Activated CD8-positive, alpha-beta T cell treated with anti-CD3 and anti-CD28 coated beads, Interleukin-2, amount 10 ng/mL, durations not matched to agents 7 days and 5 days (primary cell): ENCODE data around the gene AMFR. TPM values are rescaled to one million over a fixed set of nuclear protein-coding genes. Genes with fewer than 3 reads are reported as not detected.

Experiments used
- ATAC-seq: fragments of 150-1000 bp; cut with Tn5 transposase; one replicate; pipeline ENCODE4 v1.10.0; 2021; ENCODE audit warnings: moderate library complexity
- CTCF ChIA-PET: fragments of 350-600 bp; sonication (Branson Sonifier 250); formaldehyde crosslinking; loops from one replicate; lab custom pipeline; 2021; ENCODE audit warnings: antibody characterized with exemption; lab: Charles Lee
- POLR2A ChIA-PET: fragments of 350-600 bp; sonication (Branson Sonifier 250); formaldehyde crosslinking; loops from one replicate; lab custom pipeline; 2021; ENCODE audit warnings: antibody characterized with exemption; lab: Charles Lee
- DNase-seq: peaks from one replicate; pipeline ENCODE4 v3.0.0-alpha.2; 2020
- H3K27ac Mint-ChIP-seq: one replicate; pipeline ENCODE4 v1.8.0; 2021; ENCODE audit warnings: mild to moderate bottlenecking, mixed read lengths
- H3K27me3 Mint-ChIP-seq: one replicate; pipeline ENCODE4 v1.8.0; 2021; ENCODE audit warnings: low read depth, mixed read lengths
- H3K36me3 Mint-ChIP-seq: one replicate; pipeline ENCODE4 v1.8.0; 2021; ENCODE audit warnings: low read depth, mixed read lengths
- H3K4me1 Mint-ChIP-seq: one replicate; pipeline ENCODE4 v1.8.0; 2021; ENCODE audit warnings: low read depth, mixed read lengths
- H3K4me3 Mint-ChIP-seq: one replicate; pipeline ENCODE4 v1.8.0; 2021; ENCODE audit warnings: mild to moderate bottlenecking, mixed read lengths
- H3K9me3 Mint-ChIP-seq: one replicate; pipeline ENCODE4 v1.8.0; 2022; ENCODE audit warnings: mixed read lengths; ENCODE audit not compliant: insufficient read depth
- total RNA-seq, 2 experiments: library from RNA; stranded (reverse); gene quantifications; one replicate each; pipeline ENCODE4 v1.2.3, GENCODE V29; 2021

Gene AMFR
- total RNA-seq, 2 experiments from 2014 or later: 39.0 to 47.5 TPM

GRCh38 chr16:56343661-56344517 lies 81.5 kb downstream of the AMFR start:
- Mint-ChIP-seq H3K4me3 (no peak overlapping the region), H3K9me3 (no peaks in the 10 kb centered on the region), H3K27ac (no peak overlapping the region), H3K27me3 (no peaks in the 10 kb centered on the region), H3K4me1 (no peaks in the 10 kb centered on the region), H3K36me3 (no peaks in the 10 kb centered on the region)
- POLR2A ChIA-PET: no interaction called here
- DNase-seq (no peak), ATAC-seq (no peak)
- CTCF ChIA-PET: interaction anchor here (1.1 to 1.5 kb wide), 2 partner anchors 12 kb away, joined by 3 to 4 read pairs; no protein-coding TSS in a partner anchor

- Mint-ChIP-seq H3K27ac (no peak overlapping the region), H3K4me3 (no peak overlapping the region), H3K4me1 (no peaks in the 10 kb centered on the region), H3K36me3 (no peaks in the 10 kb centered on the region), H3K27me3 (no peaks in the 10 kb centered on the region), H3K9me3 (no peaks in the 10 kb centered on the region)
- ChIA-PET CTCF (no interaction called here), POLR2A (interaction anchor here (0.6 kb wide), 2 partner anchors 15 to 1116 kb away, joined by 3 to 4 read pairs; no protein-coding TSS in a partner anchor)
- no peak for DNase-seq
- no peak for ATAC-seq
These were observed 83.5 kb downstream of the AMFR start for GRCh38 chr16:56341656-56342399.

GRCh38 chr16:56340864-56341365 lies 84.4 kb downstream of the AMFR start:
- Mint-ChIP-seq H3K27me3 (no peaks in the 10 kb centered on the region), H3K36me3 (no peaks in the 10 kb centered on the region), H3K4me1 (no peaks in the 10 kb centered on the region), H3K27ac (no peak overlapping the region), H3K4me3 (no peak overlapping the region), H3K9me3 (no peaks in the 10 kb centered on the region)
- ATAC-seq: no peak
- CTCF ChIA-PET: no interaction called here
- POLR2A ChIA-PET: no interaction called here
- DNase-seq: no peak

- no peak overlapping the region for H3K4me3 Mint-ChIP-seq
- no peaks in the 10 kb centered on the region for H3K4me1 Mint-ChIP-seq
- DNase-seq: no peak
- H3K36me3 Mint-ChIP-seq: no peaks in the 10 kb centered on the region
- H3K27ac Mint-ChIP-seq: no peak overlapping the region
- no peaks in the 10 kb centered on the region for H3K27me3 Mint-ChIP-seq
- ChIA-PET POLR2A (no interaction called here), CTCF (no interaction called here)
- no peaks in the 10 kb centered on the region for H3K9me3 Mint-ChIP-seq
- ATAC-seq: no peak
These were observed 84.9 kb downstream of the AMFR start for GRCh38 chr16:56340416-56340815.

GRCh38 chr16:56339431-56340195 lies 85.7 kb downstream of the AMFR start:
- no peaks in the 10 kb centered on the region for H3K27me3 Mint-ChIP-seq
- no peak overlapping the region for H3K4me3 Mint-ChIP-seq
- H3K9me3 Mint-ChIP-seq: no peaks in the 10 kb centered on the region
- ATAC-seq: no peak
- no peaks in the 10 kb centered on the region for H3K4me1 Mint-ChIP-seq
- H3K36me3 Mint-ChIP-seq: no peaks in the 10 kb centered on the region
- ChIA-PET CTCF (interaction anchor here (0.8 kb wide), 1 partner anchor 17 kb away, joined by 4 read pairs; no protein-coding TSS in a partner anchor), POLR2A (no interaction called here)
- no peak for DNase-seq
- H3K27ac Mint-ChIP-seq: no peak overlapping the region

- H3K9me3 Mint-ChIP-seq: no peaks in the 10 kb centered on the region
- ATAC-seq (no peak), DNase-seq (no peak)
- no peak overlapping the region for H3K27ac Mint-ChIP-seq
- no peaks in the 10 kb centered on the region for H3K4me1 Mint-ChIP-seq
- no peaks in the 10 kb centered on the region for H3K27me3 Mint-ChIP-seq
- H3K4me3 Mint-ChIP-seq: no peak overlapping the region
- CTCF ChIA-PET: interaction anchor here (0.8 to 1.4 kb wide), 2 partner anchors 9 to 18 kb away, joined by 3 to 4 read pairs; no protein-coding TSS in a partner anchor
- no peaks in the 10 kb centered on the region for H3K36me3 Mint-ChIP-seq
- POLR2A ChIA-PET: no interaction called here
These were observed 86.6 kb downstream of the AMFR start for GRCh38 chr16:56338566-56339318.

GRCh38 chr16:56337858-56338325 lies 87.5 kb downstream of the AMFR start:
- CTCF ChIA-PET: interaction anchor here (1.4 kb wide), 1 partner anchor 10 kb away, joined by 3 read pairs; no protein-coding TSS in a partner anchor
- no peak for ATAC-seq
- Mint-ChIP-seq H3K27me3 (no peaks in the 10 kb centered on the region), H3K4me1 (no peaks in the 10 kb centered on the region), H3K36me3 (no peaks in the 10 kb centered on the region), H3K27ac (no peak overlapping the region), H3K4me3 (no peak overlapping the region), H3K9me3 (no peaks in the 10 kb centered on the region)
- POLR2A ChIA-PET: no interaction called here
- no peak for DNase-seq

GRCh38 chr16:56337131-56337857 lies 88.1 kb downstream of the AMFR start:
- Mint-ChIP-seq H3K9me3 (no peaks in the 10 kb centered on the region), H3K27ac (no peak overlapping the region), H3K27me3 (no peaks in the 10 kb centered on the region), H3K4me3 (no peak overlapping the region), H3K4me1 (no peaks in the 10 kb centered on the region), H3K36me3 (no peaks in the 10 kb centered on the region)
- CTCF ChIA-PET: interaction anchor here (1.4 kb wide), 1 partner anchor 10 kb away, joined by 3 read pairs; no protein-coding TSS in a partner anchor
- no peak for DNase-seq
- POLR2A ChIA-PET: no interaction called here
- no peak for ATAC-seq

- Mint-ChIP-seq H3K4me3 (no peak overlapping the region), H3K36me3 (no peaks in the 10 kb centered on the region), H3K4me1 (no peaks in the 10 kb centered on the region), H3K27me3 (no peaks in the 10 kb centered on the region), H3K9me3 (no peaks in the 10 kb centered on the region), H3K27ac (no peak overlapping the region)
- CTCF ChIA-PET: no interaction called here
- no peak for ATAC-seq
- POLR2A ChIA-PET: no interaction called here
- no peak for DNase-seq
These were observed 88.6 kb downstream of the AMFR start for GRCh38 chr16:56336711-56337110.

GRCh38 chr16:56336071-56336688 lies 89.2 kb downstream of the AMFR start:
- POLR2A ChIA-PET: no interaction called here
- CTCF ChIA-PET: no interaction called here

More at GRCh38 chr16:56336071-56336688, 89.2 kb downstream of the AMFR start:
- H3K9me3 Mint-ChIP-seq: no peaks in the 10 kb centered on the region
- no peak overlapping the region for H3K4me3 Mint-ChIP-seq
- no peaks in the 10 kb centered on the region for H3K36me3 Mint-ChIP-seq
- no peaks in the 10 kb centered on the region for H3K4me1 Mint-ChIP-seq
- H3K27me3 Mint-ChIP-seq: no peaks in the 10 kb centered on the region
- DNase-seq (no peak), ATAC-seq (no peak)
- H3K27ac Mint-ChIP-seq: no peak overlapping the region
